Right atrium auricular region (tissue), 2 donors: ENCODE data around the gene OR6K6. TPM values are rescaled to one million over a fixed set of nuclear protein-coding genes. Genes with fewer than 3 reads are reported as not detected.

Experiments used
- DNase-seq: peaks from one replicate; pipeline ENCODE4 v3.0.0-alpha.2; 2019; ENCODE audit warnings: low spot score
- H3K27ac ChIP-seq, 2 donors: fragments of 200-600 bp; sonication (generic); 1 replicate in 1 of 2; 2 replicates in 1 of 2; pipeline ENCODE4 v1.5.1; 2016 to 2019
- H3K27me3 ChIP-seq, 2 donors: fragments of 200-600 bp; sonication (generic); one replicate each; pipeline versions ENCODE4 v1.5.1 to v1.6.0; 2017 to 2019
- H3K36me3 ChIP-seq: fragments of 200-600 bp; sonication (generic); one replicate; pipeline ENCODE4 v1.5.1; 2016
- H3K4me1 ChIP-seq, 2 donors: fragments of 200-600 bp; sonication (generic); one replicate each; pipeline versions ENCODE4 v1.5.1 to v1.6.0; 2017 to 2019
- H3K4me3 ChIP-seq, 2 donors: fragments of 200-600 bp; sonication (generic); 1 replicate in 1 of 2; 2 replicates in 1 of 2; pipeline ENCODE4 v1.5.1; 2017 to 2019; ENCODE audit warnings: mild to moderate bottlenecking in 1 of 2, moderate library complexity in 1 of 2
- H3K9me3 ChIP-seq, 2 donors: fragments of 200-600 bp; sonication (generic); one replicate each; pipeline ENCODE4 v1.5.1; 2019
- CTCF ChIP-seq, 2 donors: fragments of 200-600 bp; sonication (generic); IDR thresholded peaks; one replicate each; pipeline ENCODE4 v1.5.1; 2019; ENCODE audit warnings: antibody characterized with exemption in 2 of 2
- total RNA-seq, 2 donors: library from RNA; depleted of rRNA; stranded (reverse); fragments of >200 nt; gene quantifications; one replicate each; pipeline ENCODE4 v1.1.0, GENCODE V29; 2016

Gene OR6K6
- total RNA-seq, 2 donors from 2014 or later = not detected

- no peak for TF ChIP-seq CTCF (IDR thresholded peaks at IDR 0.05)
- DNase-seq = no peak
- Histone ChIP-seq H3K4me1 (no peaks in the 10 kb centered on the region), H3K27me3 (no peaks in the 10 kb centered on the region), H3K4me3 (no peak overlapping the region), H3K36me3 (no peaks in the 10 kb centered on the region), H3K27ac (no peak overlapping the region), H3K9me3 (no peaks in the 10 kb centered on the region)
These were observed 49.2 kb downstream of the OR6K6 start for GRCh38 chr1:158803678-158804077.

Other genes with a start within 250 kb of the OR6K6 start
- gene OR6Y1, start 200.3 kb upstream of the OR6K6 start, total RNA-seq = not detected
- not detected for gene OR6P1, start 184.1 kb upstream of the OR6K6 start, total RNA-seq
- gene OR10X1, start 174.8 kb upstream of the OR6K6 start, total RNA-seq = not detected
- not detected for gene OR10Z1, start 149.5 kb upstream of the OR6K6 start, total RNA-seq
- gene SPTA1, start 68.0 kb upstream of the OR6K6 start, total RNA-seq = under 1 TPM in 1 of 2 donors, not detected in 1; 0.16 TPM
- not detected for gene OR6K2, start 54.1 kb upstream of the OR6K6 start, total RNA-seq
- not detected for gene OR6K3, start 34.0 kb upstream of the OR6K6 start, total RNA-seq
- gene OR6N1, start 17.5 kb downstream of the OR6K6 start, total RNA-seq = not detected
- not detected for gene OR6N2, start 26.5 kb downstream of the OR6K6 start, total RNA-seq
- 1 to 10 TPM; 2.3 to 5.9 TPM for gene MNDA, start 76.6 kb downstream of the OR6K6 start, total RNA-seq
- gene PYHIN1, start 176.8 kb downstream of the OR6K6 start, total RNA-seq = under 1 TPM in 1 of 2 donors, not detected in 1; 0.63 TPM